NCI-H2196 (cell line): ENCODE results near the gene BAAT.
A peak's percentile ranks its signal among the peaks of the same experiment; 100 is the strongest.

Experiments used
- DNase-seq: peaks from one replicate; lab custom pipeline; 2025; ENCODE audit not compliant: unreplicated experiment; lab: John Stamatoyannopoulos, UW

BAAT gene

GRCh38 chr9:101324245-101324804 lies 60.5 kb downstream of the BAAT start:
- no peak for DNase-seq

DNA sequence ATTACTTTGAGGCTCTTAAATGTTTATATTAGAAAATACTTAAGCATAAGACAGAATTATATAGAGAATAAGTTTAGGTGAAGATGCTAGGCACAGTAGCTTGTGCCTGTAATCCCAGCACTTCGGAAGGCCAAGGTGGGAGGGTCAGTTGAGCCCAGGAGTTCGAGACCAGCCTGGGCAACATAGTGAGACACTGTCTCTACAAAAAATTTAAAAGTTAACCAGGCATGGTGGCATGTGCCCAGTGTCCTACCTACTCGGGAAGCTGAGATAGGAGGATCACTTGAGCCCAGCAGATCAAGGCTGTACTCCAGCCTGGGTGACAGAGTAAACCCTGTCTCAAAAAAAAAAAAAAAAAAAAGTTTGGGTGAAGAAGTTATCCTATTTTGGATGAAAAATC lies 61.7 kb downstream of the BAAT start:
- DNase-seq, result no peak

GRCh38 chr9:101317735-101318134 lies 67.1 kb downstream of the BAAT start:
- no peak for DNase-seq

DNA sequence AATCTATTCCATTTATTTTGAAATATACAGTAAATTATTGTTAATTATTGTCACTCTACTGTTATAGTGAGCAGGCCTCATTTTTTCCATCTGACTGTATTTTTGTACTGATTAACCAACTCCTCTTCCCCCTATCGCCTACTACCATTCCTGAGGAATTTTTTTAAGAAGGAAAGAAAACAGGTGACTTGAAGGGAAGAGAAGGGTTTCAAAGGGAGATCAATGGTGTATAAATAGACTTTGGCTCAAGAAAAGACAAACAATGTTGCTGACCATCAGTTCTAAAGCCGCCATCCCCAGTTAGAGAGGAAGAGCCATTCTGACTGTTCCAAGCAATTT lies 69.7 kb downstream of the BAAT start:
- no peak for DNase-seq

- DNase-seq, result no peak
Measured at GRCh38 chr9:101312661-101313060, 72.1 kb downstream of the BAAT start.

- DNase-seq, result peak; percentile 83
Measured at GRCh38 chr9:101311758-101312420, 72.9 kb downstream of the BAAT start.

DNA sequence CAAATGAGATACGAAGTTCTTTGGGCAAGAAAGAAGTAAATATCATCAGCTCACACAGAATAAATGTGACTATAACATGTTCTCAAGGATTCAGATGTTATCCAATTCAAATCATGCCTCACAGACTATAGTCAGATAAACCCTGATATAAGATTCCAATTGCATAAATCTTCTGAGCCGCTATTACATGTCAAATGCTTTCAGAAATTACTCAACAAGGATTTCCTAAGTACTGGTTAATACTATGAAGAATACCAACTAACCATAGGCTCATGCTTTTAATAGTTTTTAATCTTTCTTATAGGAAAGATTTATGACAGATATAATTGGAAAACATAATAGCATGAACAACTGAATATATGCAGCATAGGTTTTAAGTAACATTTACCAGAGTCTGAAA lies 73.6 kb downstream of the BAAT start:
- DNase-seq, result no peak
